ENCODE measurements around the gene CLNS1A.

DNA sequence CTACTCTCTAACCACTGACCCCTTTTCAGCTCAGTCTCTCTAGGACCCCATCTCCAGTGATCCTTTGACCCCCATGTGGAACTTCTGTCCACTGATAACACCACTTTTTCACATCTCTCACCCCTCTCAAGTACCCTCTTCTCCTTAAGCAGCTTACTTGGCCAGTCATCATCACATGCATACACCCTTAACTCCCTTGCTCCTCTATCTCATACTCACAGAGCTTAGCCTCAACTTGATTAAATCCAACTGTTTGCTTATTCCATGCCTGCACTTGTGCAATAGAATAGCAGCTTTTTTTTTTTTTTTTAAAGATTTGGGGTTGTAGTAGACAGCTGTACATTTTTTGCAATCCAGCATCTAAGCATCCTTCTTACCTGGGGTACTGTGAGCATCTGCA lies 25.7 kb downstream of the CLNS1A start:
- TF ChIP-seq, protein P1, sequence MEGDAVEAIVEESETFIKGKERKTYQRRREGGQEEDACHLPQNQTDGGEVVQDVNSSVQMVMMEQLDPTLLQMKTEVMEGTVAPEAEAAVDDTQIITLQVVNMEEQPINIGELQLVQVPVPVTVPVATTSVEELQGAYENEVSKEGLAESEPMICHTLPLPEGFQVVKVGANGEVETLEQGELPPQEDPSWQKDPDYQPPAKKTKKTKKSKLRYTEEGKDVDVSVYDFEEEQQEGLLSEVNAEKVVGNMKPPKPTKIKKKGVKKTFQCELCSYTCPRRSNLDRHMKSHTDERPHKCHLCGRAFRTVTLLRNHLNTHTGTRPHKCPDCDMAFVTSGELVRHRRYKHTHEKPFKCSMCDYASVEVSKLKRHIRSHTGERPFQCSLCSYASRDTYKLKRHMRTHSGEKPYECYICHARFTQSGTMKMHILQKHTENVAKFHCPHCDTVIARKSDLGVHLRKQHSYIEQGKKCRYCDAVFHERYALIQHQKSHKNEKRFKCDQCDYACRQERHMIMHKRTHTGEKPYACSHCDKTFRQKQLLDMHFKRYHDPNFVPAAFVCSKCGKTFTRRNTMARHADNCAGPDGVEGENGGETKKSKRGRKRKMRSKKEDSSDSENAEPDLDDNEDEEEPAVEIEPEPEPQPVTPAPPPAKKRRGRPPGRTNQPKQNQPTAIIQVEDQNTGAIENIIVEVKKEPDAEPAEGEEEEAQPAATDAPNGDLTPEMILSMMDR (IDR thresholded peaks at IDR 0.05 in 8 of 11, conservative IDR thresholded peaks at IDR 0.05 in 3 of 11) = no peak
- TF ChIP-seq POLR2A (IDR thresholded peaks at IDR 0.05) (no peak), POLR2AphosphoS5 (IDR thresholded peaks at IDR 0.05) (no peak)

Measured in spleen (tissue), 7 donors.